Thyroid gland (tissue), 4 donors: ENCODE data around the gene SERBP1.

Experiments used
- POLR2A ChIP-seq, 2 donors: fragments of 450-650 bp; IDR thresholded peaks; one replicate each; pipeline ENCODE4 v1.6.1; 2017; ENCODE audit warnings: antibody characterized with exemption in 2 of 2, mild to moderate bottlenecking in 2 of 2, moderate library complexity in 1 of 2
- TF ChIP-seq, protein P1 (sequence below), 6 experiments: fragments of 200-600 bp in 3 of 6; fragments of 450-650 bp in 3 of 6; sonication (generic) in 3 of 6; IDR thresholded peaks; one replicate each; pipeline ENCODE4 v1.5.1; 2016 to 2019; ENCODE audit warnings: antibody characterized with exemption in 6 of 6, mild to moderate bottlenecking in 2 of 6, inconsistent platforms in 1 of 6, moderate library complexity in 1 of 6

DNA sequence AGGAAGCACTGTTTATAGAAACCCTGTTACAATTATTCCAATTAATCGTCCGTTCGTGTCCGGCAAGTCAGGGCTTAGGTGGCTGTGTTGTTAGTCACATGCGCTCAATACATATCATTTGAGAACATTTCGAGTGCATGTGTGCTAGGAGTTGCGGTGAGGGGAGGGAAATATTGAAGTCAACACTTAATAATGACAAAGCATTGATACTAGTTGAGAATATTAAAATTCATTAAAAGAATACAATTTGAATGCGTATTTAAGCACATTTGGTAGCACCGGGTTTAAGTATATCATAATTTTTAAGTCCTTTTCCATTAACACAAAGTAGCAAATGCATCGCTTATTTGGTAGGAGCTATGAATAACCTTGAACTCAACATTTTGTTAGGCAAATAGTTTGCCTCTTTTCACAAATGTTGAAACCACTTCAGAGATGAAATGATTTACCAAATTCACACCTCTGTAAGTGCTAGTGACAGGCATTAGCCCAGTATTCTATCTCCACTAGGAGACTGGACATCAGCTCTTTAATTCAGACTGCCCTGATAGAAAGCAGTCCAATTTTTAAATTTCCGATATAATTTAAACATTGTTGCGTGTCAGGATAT lies 1.1 kb upstream of the SERBP1 start:
- TF ChIP-seq, protein P1, sequence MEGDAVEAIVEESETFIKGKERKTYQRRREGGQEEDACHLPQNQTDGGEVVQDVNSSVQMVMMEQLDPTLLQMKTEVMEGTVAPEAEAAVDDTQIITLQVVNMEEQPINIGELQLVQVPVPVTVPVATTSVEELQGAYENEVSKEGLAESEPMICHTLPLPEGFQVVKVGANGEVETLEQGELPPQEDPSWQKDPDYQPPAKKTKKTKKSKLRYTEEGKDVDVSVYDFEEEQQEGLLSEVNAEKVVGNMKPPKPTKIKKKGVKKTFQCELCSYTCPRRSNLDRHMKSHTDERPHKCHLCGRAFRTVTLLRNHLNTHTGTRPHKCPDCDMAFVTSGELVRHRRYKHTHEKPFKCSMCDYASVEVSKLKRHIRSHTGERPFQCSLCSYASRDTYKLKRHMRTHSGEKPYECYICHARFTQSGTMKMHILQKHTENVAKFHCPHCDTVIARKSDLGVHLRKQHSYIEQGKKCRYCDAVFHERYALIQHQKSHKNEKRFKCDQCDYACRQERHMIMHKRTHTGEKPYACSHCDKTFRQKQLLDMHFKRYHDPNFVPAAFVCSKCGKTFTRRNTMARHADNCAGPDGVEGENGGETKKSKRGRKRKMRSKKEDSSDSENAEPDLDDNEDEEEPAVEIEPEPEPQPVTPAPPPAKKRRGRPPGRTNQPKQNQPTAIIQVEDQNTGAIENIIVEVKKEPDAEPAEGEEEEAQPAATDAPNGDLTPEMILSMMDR (IDR thresholded peaks at IDR 0.05): no peak
- no peak for TF ChIP-seq POLR2A (IDR thresholded peaks at IDR 0.05)
